NOMO-1 treated with DMSO at 0.1 percent for 48 hours (cell line): ENCODE measurements around the gene RNFT2.
A peak's percentile ranks its signal among the peaks of the same experiment; 100 is the strongest.

Experiments
- DNase-seq: peaks from one replicate; lab custom pipeline; 2025; ENCODE audit not compliant: unreplicated experiment; lab: John Stamatoyannopoulos, UW

RNFT2 gene

GRCh38 chr12:116737774-116738657 lies at the start of gene RNFT2, which contains the start of gene SPRING1:
RNFT2 (plus strand) TSS chr12:116738315; CDS start chr12:116740498, 2,183 bp downstream.
SPRING1 (minus strand) TSS chr12:116738069; CDS start chr12:116737900, 169 bp downstream.
- DNase-seq = peak; percentile 99

- peak; percentile 79 for DNase-seq
Measured at GRCh38 chr12:116689521-116689920, 48.6 kb upstream of the RNFT2 start.

GRCh38 chr12:116689979-116690744 lies 48.0 kb upstream of the RNFT2 start:
- DNase-seq = peak; percentile 79

- no peak for DNase-seq
Measured at GRCh38 chr12:116691205-116691604, 46.9 kb upstream of the RNFT2 start.

- DNase-seq = no peak
Measured at GRCh38 chr12:116691636-116692035, 46.5 kb upstream of the RNFT2 start.

GRCh38 chr12:116692605-116693004 lies 45.5 kb upstream of the RNFT2 start:
- DNase-seq = peak; percentile 27

- no peak for DNase-seq
Measured at GRCh38 chr12:116693286-116694227, 44.6 kb upstream of the RNFT2 start.

- no peak for DNase-seq
Measured at GRCh38 chr12:116694653-116695463, 43.3 kb upstream of the RNFT2 start.

GRCh38 chr12:116695464-116695725 lies 42.7 kb upstream of the RNFT2 start:
- DNase-seq = no peak

GRCh38 chr12:116697305-116697704 lies 40.8 kb upstream of the RNFT2 start:
- DNase-seq = peak; percentile 46

- DNase-seq = no peak
Measured at GRCh38 chr12:116697716-116698115, 40.4 kb upstream of the RNFT2 start.

GRCh38 chr12:116698116-116698515 lies 40.0 kb upstream of the RNFT2 start:
- DNase-seq = no peak

- DNase-seq = no peak
Measured at GRCh38 chr12:116698554-116699075, 39.5 kb upstream of the RNFT2 start.

GRCh38 chr12:116700066-116700465 lies 38.0 kb upstream of the RNFT2 start:
- no peak for DNase-seq

GRCh38 chr12:116701432-116701831 lies 36.7 kb upstream of the RNFT2 start:
- no peak for DNase-seq

- DNase-seq = peak; percentile 44
Measured at GRCh38 chr12:116703214-116703795, 34.8 kb upstream of the RNFT2 start.

- DNase-seq = no peak
Measured at GRCh38 chr12:116707751-116708150, 30.4 kb upstream of the RNFT2 start.

- peak; percentile 68 for DNase-seq
Measured at GRCh38 chr12:116708826-116709756, 29.0 kb upstream of the RNFT2 start.
